DOHH2 (cell line): ENCODE data around the gene CBL.
A peak's percentile ranks its signal among the peaks of the same experiment; 100 is the strongest.

Experiments
- H3F3A ChIP-seq: fragments of 200-600 bp; sonication (generic), shearing (Covaris generic); 2 replicates; pipeline ENCODE4 v1.6.0; 2016; ENCODE audit warnings: antibody characterized with exemption, mild to moderate bottlenecking; ENCODE audit not compliant: control insufficient read depth, insufficient read depth
- H3K27ac ChIP-seq: fragments of 200-600 bp; sonication (generic); 2 replicates; pipeline ENCODE4 v1.5.1; 2014; ENCODE audit warnings: low read depth, mild to moderate bottlenecking, low read length, moderate library complexity
- H3K27me3 ChIP-seq: fragments of 200-600 bp; sonication (generic); 2 replicates; pipeline ENCODE4 v1.6.1; 2014; ENCODE audit warnings: mild to moderate bottlenecking, low read length, mixed read lengths; ENCODE audit not compliant: control insufficient read depth
- H3K36me3 ChIP-seq: fragments of 200-600 bp; sonication (generic); 2 replicates; pipeline ENCODE4 v1.6.1; 2014; ENCODE audit warnings: mild to moderate bottlenecking, low read length, moderate library complexity, mixed read lengths; ENCODE audit not compliant: control insufficient read depth
- H3K4me1 ChIP-seq: fragments of 200-600 bp; sonication (generic); 2 replicates; pipeline ENCODE4 v1.6.1; 2014; ENCODE audit warnings: mild to moderate bottlenecking, low read length, mixed read lengths; ENCODE audit not compliant: control insufficient read depth
- H3K4me2 ChIP-seq: fragments of 200-600 bp; sonication (generic); 2 replicates; pipeline ENCODE4 v1.6.0; 2014; ENCODE audit warnings: mild to moderate bottlenecking, low read length, moderate library complexity
- H3K4me3 ChIP-seq: fragments of 200-600 bp; sonication (generic); 2 replicates; pipeline ENCODE4 v1.5.1; 2014; ENCODE audit warnings: mild to moderate bottlenecking, low read length, mixed read lengths
- H3K79me2 ChIP-seq: fragments of 200-600 bp; sonication (generic); 2 replicates; pipeline ENCODE4 v1.6.1; 2014; ENCODE audit warnings: mild to moderate bottlenecking, low read length, mixed read lengths; ENCODE audit not compliant: control insufficient read depth
- H3K9me2 ChIP-seq: fragments of 200-600 bp; sonication (generic); replicated peaks from 2 replicates; pipeline ENCODE4 v1.6.1; 2014; ENCODE audit warnings: mild to moderate bottlenecking, low read length, mixed read lengths; ENCODE audit not compliant: control insufficient read depth
- H3K9me3 ChIP-seq: fragments of 200-600 bp; sonication (generic); 2 replicates; pipeline ENCODE4 v1.6.1; 2014; ENCODE audit warnings: antibody characterized with exemption, low read length, mixed read lengths; ENCODE audit not compliant: control insufficient read depth, insufficient read depth
- H4K20me1 ChIP-seq: fragments of 200-600 bp; sonication (generic); 2 replicates; pipeline ENCODE4 v1.6.0; 2014; ENCODE audit warnings: low read depth, mild to moderate bottlenecking, antibody characterized with exemption, low read length, moderate library complexity; ENCODE audit not compliant: control insufficient read depth, insufficient read depth
- EZH2phosphoT487 ChIP-seq: fragments of 200-600 bp; sonication (generic); IDR thresholded peaks from 2 replicates; pipeline ENCODE4 v1.6.1; 2017; ENCODE audit warnings: borderline replicate concordance, mild to moderate bottlenecking, antibody characterized with exemption, low read length, moderate library complexity, mixed read lengths
- TF ChIP-seq, protein P1 (sequence below): fragments of 200-600 bp; sonication (generic); IDR thresholded peaks from one replicate; pipeline ENCODE4 v1.5.1; 2014; ENCODE audit warnings: antibody characterized with exemption, mild to moderate bottlenecking, low read depth, low read length; ENCODE audit not compliant: poor library complexity, severe bottlenecking

The CBL gene

GRCh38 chr11:119167933-119168332 lies 38.2 kb upstream of the CBL start:
- Histone ChIP-seq H3K9me3 (no peaks in the 10 kb centered on the region), H4K20me1 (no peaks in the 10 kb centered on the region), H3K4me3 (peak overlapping the region; percentile 80), H3K9me2 (no peaks in the 10 kb centered on the region), H3K36me3 (no peaks in the 10 kb centered on the region), H3K4me1 (peaks cover 11% of the 10 kb centered on the region), H3F3A (peaks cover 11% of the 10 kb centered on the region), H3K27me3 (no peaks in the 10 kb centered on the region), H3K4me2 (0 out of 2 replicates have a peak overlapping the region, but pooled peaks have one; percentile 84), H3K27ac (no peak overlapping the region), H3K79me2 (0 out of 2 replicates have a peak, but pooled peaks cover 3% of the 10 kb centered on the region)
- TF ChIP-seq, protein P1, sequence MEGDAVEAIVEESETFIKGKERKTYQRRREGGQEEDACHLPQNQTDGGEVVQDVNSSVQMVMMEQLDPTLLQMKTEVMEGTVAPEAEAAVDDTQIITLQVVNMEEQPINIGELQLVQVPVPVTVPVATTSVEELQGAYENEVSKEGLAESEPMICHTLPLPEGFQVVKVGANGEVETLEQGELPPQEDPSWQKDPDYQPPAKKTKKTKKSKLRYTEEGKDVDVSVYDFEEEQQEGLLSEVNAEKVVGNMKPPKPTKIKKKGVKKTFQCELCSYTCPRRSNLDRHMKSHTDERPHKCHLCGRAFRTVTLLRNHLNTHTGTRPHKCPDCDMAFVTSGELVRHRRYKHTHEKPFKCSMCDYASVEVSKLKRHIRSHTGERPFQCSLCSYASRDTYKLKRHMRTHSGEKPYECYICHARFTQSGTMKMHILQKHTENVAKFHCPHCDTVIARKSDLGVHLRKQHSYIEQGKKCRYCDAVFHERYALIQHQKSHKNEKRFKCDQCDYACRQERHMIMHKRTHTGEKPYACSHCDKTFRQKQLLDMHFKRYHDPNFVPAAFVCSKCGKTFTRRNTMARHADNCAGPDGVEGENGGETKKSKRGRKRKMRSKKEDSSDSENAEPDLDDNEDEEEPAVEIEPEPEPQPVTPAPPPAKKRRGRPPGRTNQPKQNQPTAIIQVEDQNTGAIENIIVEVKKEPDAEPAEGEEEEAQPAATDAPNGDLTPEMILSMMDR = no peak
- no peak for TF ChIP-seq EZH2phosphoT487

GRCh38 chr11:119168471-119169281 lies 37.5 kb upstream of the CBL start, which contains the start of gene NLRX1:
Gene NLRX1, plus strand, starts transcription at chr11:119168725. Its CDS starts 2,679 bp downstream, at chr11:119171404.
- Histone ChIP-seq H3K4me1 (peaks cover 11% of the 10 kb centered on the region), H3K4me2 (peak within 1 kb of the TSS; percentile 84), H4K20me1 (no peaks in the 10 kb centered on the region), H3K9me3 (no peaks in the 10 kb centered on the region), H3K4me3 (peak within 1 kb of the TSS; percentile 80), H3F3A (peaks cover 11% of the 10 kb centered on the region), H3K79me2 (0 out of 2 replicates have a peak, but pooled peaks cover 3% of the 10 kb centered on the region), H3K27ac (no peak within 1 kb of the TSS), H3K9me2 (no peaks in the 10 kb centered on the region), H3K27me3 (no peaks in the 10 kb centered on the region), H3K36me3 (no peaks in the 10 kb centered on the region)
- TF ChIP-seq, protein P1 = peak; percentile 92
- no peak for TF ChIP-seq EZH2phosphoT487

DNA sequence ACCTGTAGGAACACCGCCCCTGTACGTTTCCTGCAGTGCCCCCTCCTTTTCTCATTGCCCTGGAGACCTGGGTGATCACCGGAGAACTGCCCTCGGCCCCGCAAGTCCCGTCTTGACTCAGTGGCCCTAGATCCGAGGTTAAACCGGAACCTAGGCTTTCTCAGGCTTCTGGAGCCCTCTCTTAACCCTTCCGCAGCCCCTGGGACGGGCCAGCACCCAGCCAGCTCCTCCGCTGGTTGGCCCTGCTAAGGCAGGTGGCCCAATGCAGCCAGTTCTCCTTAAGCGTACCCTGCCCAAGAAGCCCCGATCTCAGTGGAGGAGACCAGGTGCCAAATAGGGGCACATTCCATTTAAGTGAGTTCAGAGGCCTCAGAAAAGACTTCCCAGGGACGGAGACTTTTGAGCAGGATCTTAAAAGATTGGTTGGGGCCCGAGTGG lies 36.8 kb upstream of the CBL start:
- H3K4me3 ChIP-seq = peak overlapping the region; percentile 80
- H3K36me3 ChIP-seq = no peaks in the 10 kb centered on the region
- peak overlapping the region; percentile 84 for H3K4me2 ChIP-seq
- H3K27ac ChIP-seq = no peak overlapping the region
- no peaks in the 10 kb centered on the region for H3K9me3 ChIP-seq
- H3K79me2 ChIP-seq = 0 out of 2 replicates have a peak, but pooled peaks cover 3% of the 10 kb centered on the region
- TF ChIP-seq, protein P1 = no peak
- no peak for TF ChIP-seq EZH2phosphoT487
- H3K9me2 ChIP-seq = no peaks in the 10 kb centered on the region
- peaks cover 11% of the 10 kb centered on the region for H3F3A ChIP-seq
- no peaks in the 10 kb centered on the region for H4K20me1 ChIP-seq
- H3K4me1 ChIP-seq = peaks cover 11% of the 10 kb centered on the region
- no peaks in the 10 kb centered on the region for H3K27me3 ChIP-seq
